ENCODE data around the gene LCA5L.
A peak's percentile ranks its signal among the peaks of the same experiment; 100 is the strongest.

The LCA5L gene

GRCh38 chr21:39445321-39446269 lies at the start of gene LCA5L:
TSS of gene LCA5L (minus strand) at chr21:39445778. CDS start at chr21:39428493, 17,285 bp downstream.
- Mint-ChIP-seq H3K4me3 (peak within 1 kb of the TSS; percentile 84), H3K27me3 (peaks cover 13% of the 10 kb centered on the region), H3K27ac (peak within 1 kb of the TSS; percentile 97), H3K9me3 (no peaks in the 10 kb centered on the region), H3K36me3 (ENCODE audit: low read depth) (peaks cover 4% of the 10 kb centered on the region), H3K4me1 (ENCODE audit: low read depth) (peaks cover 20% of the 10 kb centered on the region)
- DNase-seq = peak; percentile 94

- peaks cover 6% of the 10 kb centered on the region for H3K9me3 Mint-ChIP-seq
- H3K36me3 Mint-ChIP-seq (ENCODE audit: low read depth) = peaks cover 1% of the 10 kb centered on the region
- no peak overlapping the region for H3K27ac Mint-ChIP-seq
- no peaks in the 10 kb centered on the region for H3K4me1 Mint-ChIP-seq (ENCODE audit: low read depth)
- no peak for DNase-seq
- H3K27me3 Mint-ChIP-seq = no peaks in the 10 kb centered on the region
- H3K4me3 Mint-ChIP-seq = no peak overlapping the region
Measured at GRCh38 chr21:39489380-39489924, 43.9 kb upstream of the LCA5L start.

GRCh38 chr21:39484711-39485276 lies 39.2 kb upstream of the LCA5L start:
- H3K27me3 Mint-ChIP-seq = no peaks in the 10 kb centered on the region
- no peaks in the 10 kb centered on the region for H3K36me3 Mint-ChIP-seq (ENCODE audit: low read depth)
- no peak overlapping the region for H3K4me3 Mint-ChIP-seq
- H3K27ac Mint-ChIP-seq = no peak overlapping the region
- H3K4me1 Mint-ChIP-seq (ENCODE audit: low read depth) = no peaks in the 10 kb centered on the region
- DNase-seq = no peak
- no peaks in the 10 kb centered on the region for H3K9me3 Mint-ChIP-seq

GRCh38 chr21:39483917-39484316 lies 38.3 kb upstream of the LCA5L start:
- H3K9me3 Mint-ChIP-seq = no peaks in the 10 kb centered on the region
- DNase-seq = no peak
- H3K4me3 Mint-ChIP-seq = no peak overlapping the region
- no peaks in the 10 kb centered on the region for H3K27me3 Mint-ChIP-seq
- H3K4me1 Mint-ChIP-seq (ENCODE audit: low read depth) = no peaks in the 10 kb centered on the region
- H3K27ac Mint-ChIP-seq = no peak overlapping the region
- H3K36me3 Mint-ChIP-seq (ENCODE audit: low read depth) = no peaks in the 10 kb centered on the region

- no peak overlapping the region for H3K27ac Mint-ChIP-seq
- no peaks in the 10 kb centered on the region for H3K27me3 Mint-ChIP-seq
- H3K36me3 Mint-ChIP-seq (ENCODE audit: low read depth) = no peaks in the 10 kb centered on the region
- no peaks in the 10 kb centered on the region for H3K9me3 Mint-ChIP-seq
- no peak overlapping the region for H3K4me3 Mint-ChIP-seq
- DNase-seq = no peak
- H3K4me1 Mint-ChIP-seq (ENCODE audit: low read depth) = no peaks in the 10 kb centered on the region
Measured at GRCh38 chr21:39481886-39482285, 36.3 kb upstream of the LCA5L start.

GRCh38 chr21:39480271-39480670 lies 34.7 kb upstream of the LCA5L start:
- Mint-ChIP-seq H3K4me1 (ENCODE audit: low read depth) (no peaks in the 10 kb centered on the region), H3K27me3 (no peaks in the 10 kb centered on the region), H3K9me3 (no peaks in the 10 kb centered on the region)

GRCh38 chr21:39479814-39480182 lies 34.2 kb upstream of the LCA5L start:
- Mint-ChIP-seq H3K36me3 (ENCODE audit: low read depth) (no peaks in the 10 kb centered on the region), H3K27me3 (no peaks in the 10 kb centered on the region), H3K9me3 (no peaks in the 10 kb centered on the region), H3K4me3 (no peak overlapping the region), H3K27ac (no peak overlapping the region), H3K4me1 (ENCODE audit: low read depth) (no peaks in the 10 kb centered on the region)
- DNase-seq = no peak

More at GRCh38 chr21:39480271-39480670, 34.7 kb upstream of the LCA5L start:
- DNase-seq = no peak
- Mint-ChIP-seq H3K27ac (no peak overlapping the region), H3K36me3 (ENCODE audit: low read depth) (no peaks in the 10 kb centered on the region), H3K4me3 (no peak overlapping the region)

GRCh38 chr21:39479164-39479813 lies 33.7 kb upstream of the LCA5L start:
- H3K27me3 Mint-ChIP-seq = no peaks in the 10 kb centered on the region
- no peak overlapping the region for H3K27ac Mint-ChIP-seq
- no peak for DNase-seq
- no peak overlapping the region for H3K4me3 Mint-ChIP-seq
- H3K36me3 Mint-ChIP-seq (ENCODE audit: low read depth) = no peaks in the 10 kb centered on the region
- no peaks in the 10 kb centered on the region for H3K4me1 Mint-ChIP-seq (ENCODE audit: low read depth)
- no peaks in the 10 kb centered on the region for H3K9me3 Mint-ChIP-seq

- no peaks in the 10 kb centered on the region for H3K27me3 Mint-ChIP-seq
- H3K9me3 Mint-ChIP-seq = no peaks in the 10 kb centered on the region
- no peaks in the 10 kb centered on the region for H3K36me3 Mint-ChIP-seq (ENCODE audit: low read depth)
- no peak for DNase-seq
- H3K27ac Mint-ChIP-seq = no peak overlapping the region
- no peaks in the 10 kb centered on the region for H3K4me1 Mint-ChIP-seq (ENCODE audit: low read depth)
- H3K4me3 Mint-ChIP-seq = no peak overlapping the region
Measured at GRCh38 chr21:39474611-39475010, 29.0 kb upstream of the LCA5L start.

- DNase-seq = no peak
- Mint-ChIP-seq H3K4me3 (no peak overlapping the region), H3K4me1 (ENCODE audit: low read depth) (no peaks in the 10 kb centered on the region), H3K27ac (no peak overlapping the region), H3K9me3 (no peaks in the 10 kb centered on the region), H3K36me3 (ENCODE audit: low read depth) (no peaks in the 10 kb centered on the region), H3K27me3 (no peaks in the 10 kb centered on the region)
Measured at GRCh38 chr21:39472786-39473185, 27.2 kb upstream of the LCA5L start.

- no peaks in the 10 kb centered on the region for H3K4me1 Mint-ChIP-seq (ENCODE audit: low read depth)
- H3K27ac Mint-ChIP-seq = no peak overlapping the region
- H3K36me3 Mint-ChIP-seq (ENCODE audit: low read depth) = no peaks in the 10 kb centered on the region
- no peak overlapping the region for H3K4me3 Mint-ChIP-seq
- H3K27me3 Mint-ChIP-seq = no peaks in the 10 kb centered on the region
- DNase-seq = no peak
- no peaks in the 10 kb centered on the region for H3K9me3 Mint-ChIP-seq
Measured at GRCh38 chr21:39471598-39471997, 26.0 kb upstream of the LCA5L start.

- H3K9me3 Mint-ChIP-seq = no peaks in the 10 kb centered on the region
Measured at GRCh38 chr21:39468559-39468958, 23.0 kb upstream of the LCA5L start.

GRCh38 chr21:39467746-39468145 lies 22.2 kb upstream of the LCA5L start:
- Mint-ChIP-seq H3K4me1 (ENCODE audit: low read depth) (no peaks in the 10 kb centered on the region), H3K9me3 (no peaks in the 10 kb centered on the region), H3K36me3 (ENCODE audit: low read depth) (no peaks in the 10 kb centered on the region), H3K4me3 (no peak overlapping the region), H3K27me3 (no peaks in the 10 kb centered on the region), H3K27ac (no peak overlapping the region)
- DNase-seq = no peak

More at GRCh38 chr21:39468559-39468958, 23.0 kb upstream of the LCA5L start:
- Mint-ChIP-seq H3K27ac (no peak overlapping the region), H3K27me3 (no peaks in the 10 kb centered on the region), H3K36me3 (ENCODE audit: low read depth) (no peaks in the 10 kb centered on the region), H3K4me1 (ENCODE audit: low read depth) (no peaks in the 10 kb centered on the region), H3K4me3 (no peak overlapping the region)
- DNase-seq = no peak

GRCh38 chr21:39466584-39466983 lies 21.0 kb upstream of the LCA5L start:
- Mint-ChIP-seq H3K9me3 (no peaks in the 10 kb centered on the region), H3K4me3 (no peak overlapping the region), H3K36me3 (ENCODE audit: low read depth) (no peaks in the 10 kb centered on the region), H3K4me1 (ENCODE audit: low read depth) (no peaks in the 10 kb centered on the region), H3K27ac (no peak overlapping the region), H3K27me3 (no peaks in the 10 kb centered on the region)
- no peak for DNase-seq
